H9 (cell line): ENCODE results near the gene YAP1. TPM values are rescaled to one million over a fixed set of nuclear protein-coding genes. Genes with fewer than 3 reads are reported as not detected.

Source experiments
- DNase-seq: peaks from one replicate; pipeline ENCODE4 v3.0.0-alpha.2; 2017
- H2AFZ ChIP-seq: one replicate; pipeline ENCODE4 v1.6.1; 2013; ENCODE audit warnings: mild to moderate bottlenecking, low read length, control low read depth, moderate library complexity
- H2AK5ac ChIP-seq: 2 replicates; pipeline ENCODE4 v1.6.1; 2013; ENCODE audit warnings: low read length, control low read depth, mixed read lengths; ENCODE audit not compliant: insufficient read length
- H2BK120ac ChIP-seq: one replicate; pipeline ENCODE4 v1.6.1; 2013; ENCODE audit warnings: low read depth, mild to moderate bottlenecking, low read length, control low read depth, inconsistent platforms; ENCODE audit not compliant: poor library complexity, severe bottlenecking
- H2BK12ac ChIP-seq: 2 replicates; pipeline ENCODE4 v1.6.1; 2013; ENCODE audit warnings: low read length, control low read depth, mixed read lengths, low read depth; ENCODE audit not compliant: insufficient read length
- H2BK15ac ChIP-seq: 2 replicates; pipeline ENCODE4 v1.6.1; 2013; ENCODE audit warnings: low read depth, low read length, control low read depth
- H2BK20ac ChIP-seq: one replicate; pipeline ENCODE4 v1.6.1; 2013; ENCODE audit warnings: low read depth, mild to moderate bottlenecking, low read length, control low read depth, inconsistent platforms; ENCODE audit not compliant: poor library complexity, severe bottlenecking
- H2BK5ac ChIP-seq: 2 replicates; pipeline ENCODE4 v1.6.1; 2013; ENCODE audit warnings: low read length, control low read depth, mixed read lengths; ENCODE audit not compliant: insufficient read length
- H3K14ac ChIP-seq: 2 replicates; pipeline ENCODE4 v1.6.1; 2013; ENCODE audit warnings: low read length, control low read depth; ENCODE audit not compliant: insufficient read depth
- H3K18ac ChIP-seq: 2 replicates; pipeline ENCODE4 v1.6.1; 2013; ENCODE audit warnings: low read depth, mild to moderate bottlenecking, mixed read lengths, low read length, control low read depth; ENCODE audit not compliant: insufficient read length
- H3K23ac ChIP-seq: 2 replicates; pipeline ENCODE4 v1.6.1; 2013; ENCODE audit warnings: low read length, control low read depth, mixed read lengths, low read depth; ENCODE audit not compliant: insufficient read length
- H3K23me2 ChIP-seq: 2 replicates; pipeline ENCODE4 v1.6.1; 2013; ENCODE audit warnings: low read depth, mild to moderate bottlenecking, mixed read lengths, low read length, control low read depth; ENCODE audit not compliant: insufficient read length, poor library complexity, severe bottlenecking
- H3K27ac ChIP-seq: 2 replicates; pipeline ENCODE4 v1.5.1; 2013; ENCODE audit warnings: low read length, control low read depth, mixed read lengths, low read depth; ENCODE audit not compliant: insufficient read length
- H3K27me3 ChIP-seq: 2 replicates; pipeline ENCODE4 v1.6.1; 2013; ENCODE audit warnings: low read length, control low read depth, inconsistent platforms; ENCODE audit not compliant: insufficient read depth
- H3K4ac ChIP-seq: 2 replicates; pipeline ENCODE4 v1.6.1; 2013; ENCODE audit warnings: low read depth, mild to moderate bottlenecking, control low read depth, inconsistent platforms, low read length, moderate library complexity
- H3K4me1 ChIP-seq: 2 replicates; pipeline ENCODE4 v1.6.1; 2013; ENCODE audit warnings: low read length, control low read depth, inconsistent platforms; ENCODE audit not compliant: insufficient read depth
- H3K4me2 ChIP-seq: 2 replicates; pipeline ENCODE4 v1.6.1; 2013; ENCODE audit warnings: low read length, control low read depth, mixed read lengths; ENCODE audit not compliant: insufficient read length, insufficient read depth
- H3K56ac ChIP-seq: 2 replicates; pipeline ENCODE4 v1.6.1; 2013; ENCODE audit warnings: low read depth, mild to moderate bottlenecking, mixed read lengths, low read length, control low read depth; ENCODE audit not compliant: insufficient read length
- H3K79me1 ChIP-seq: 2 replicates; pipeline ENCODE4 v1.6.1; 2013; ENCODE audit warnings: low read depth, mild to moderate bottlenecking, moderate library complexity, low read length, control low read depth, inconsistent platforms; ENCODE audit not compliant: insufficient read depth, poor library complexity, severe bottlenecking
- H3K79me2 ChIP-seq: 2 replicates; pipeline ENCODE4 v1.6.1; 2013; ENCODE audit warnings: low read length, control low read depth, inconsistent platforms; ENCODE audit not compliant: insufficient read depth
- H3K9ac ChIP-seq: 2 replicates; pipeline ENCODE4 v1.6.1; 2013; ENCODE audit warnings: low read length, control low read depth, mixed read lengths; ENCODE audit not compliant: insufficient read length; ENCODE audit errors: extremely low read depth
- H3K9me3 ChIP-seq: one replicate; pipeline ENCODE4 v1.6.1; 2013; ENCODE audit warnings: low read depth, low read length, inconsistent platforms; ENCODE audit not compliant: control insufficient read depth
- H3T11ph ChIP-seq: one replicate; pipeline ENCODE4 v1.6.1; 2013; ENCODE audit warnings: mild to moderate bottlenecking, low read length, control low read depth, inconsistent platforms
- H4K20me1 ChIP-seq: one replicate; pipeline ENCODE4 v1.6.1; 2013; ENCODE audit not compliant: control insufficient read depth, insufficient read length, insufficient read depth
- H4K5ac ChIP-seq: 2 replicates; pipeline ENCODE4 v1.6.1; 2013; ENCODE audit warnings: low read depth, mild to moderate bottlenecking, mixed read lengths, low read length, control low read depth; ENCODE audit not compliant: insufficient read length
- H4K8ac ChIP-seq: replicated peaks from 2 replicates; pipeline ENCODE4 v1.6.1; 2013; ENCODE audit warnings: low read length, control low read depth, mixed read lengths, low read depth; ENCODE audit not compliant: insufficient read length
- H4K91ac ChIP-seq: 2 replicates; pipeline ENCODE4 v1.6.1; 2013; ENCODE audit warnings: low read depth, mild to moderate bottlenecking, moderate library complexity, mixed read lengths, low read length, control low read depth; ENCODE audit not compliant: insufficient read length
- H3K27ac Mint-ChIP-seq, 3 experiments: 2 replicates in 2 of 3; 3 replicates in 1 of 3; pipeline ENCODE4 v1.8.0; 2020 to 2021; ENCODE audit warnings: mixed read lengths in 3 of 3, mild to moderate bottlenecking in 1 of 3, moderate library complexity in 1 of 3
- H3K27me3 Mint-ChIP-seq: 2 replicates; pipeline ENCODE4 v1.8.0; 2021; ENCODE audit warnings: low read depth, mild to moderate bottlenecking, moderate library complexity, mixed read lengths
- H3K36me3 Mint-ChIP-seq, 3 experiments: 2 replicates in 2 of 3; 3 replicates in 1 of 3; pipeline ENCODE4 v1.8.0; 2020 to 2021; ENCODE audit warnings: low read depth in 3 of 3, mixed read lengths in 3 of 3; ENCODE audit not compliant: insufficient read depth in 1 of 3
- H3K4me1 Mint-ChIP-seq, 2 experiments: 2 replicates each; pipeline ENCODE4 v1.8.0; 2020; ENCODE audit warnings: mixed read lengths in 2 of 2
- H3K4me3 Mint-ChIP-seq, 2 experiments: 2 replicates in 1 of 2; 3 replicates in 1 of 2; pipeline ENCODE4 v1.8.0; 2020 to 2021; ENCODE audit warnings: mild to moderate bottlenecking in 2 of 2, mixed read lengths in 2 of 2, moderate library complexity in 1 of 2
- H3K9me3 Mint-ChIP-seq, 2 experiments: 2 replicates in 1 of 2; 3 replicates in 1 of 2; pipeline ENCODE4 v1.8.0; 2020; ENCODE audit warnings: mild to moderate bottlenecking in 2 of 2, mixed read lengths in 2 of 2, moderate library complexity in 1 of 2
- WGBS: extraction: QIAGEN DNeasy Blood & Tissue Kit; methylation state at CpG from one replicate; pipeline ENCODE4 v1.1.7; 2013; ENCODE audit warnings: missing lambda C conversion rate, low lambda C conversion rate, mixed read lengths; ENCODE audit not compliant: insufficient read length; ENCODE audit errors: extremely low coverage; 5-methylcytosine and 5-hydroxymethylcytosine counted together
- total RNA-seq: library from RNA; stranded (reverse); gene quantifications from 2 replicates; pipeline ENCODE4 v1.2.1, GENCODE V29; 2021
- TF ChIP-seq, protein P1 (sequence below): fragments of 200-600 bp; sonication (generic); conservative IDR thresholded peaks from 3 replicates; pipeline ENCODE4 v1.8.0; 2021; ENCODE audit warnings: antibody characterized with exemption, mild to moderate bottlenecking

Gene YAP1
- total RNA-seq, 1 experiment from 2014 or later: 124 TPM

DNA sequence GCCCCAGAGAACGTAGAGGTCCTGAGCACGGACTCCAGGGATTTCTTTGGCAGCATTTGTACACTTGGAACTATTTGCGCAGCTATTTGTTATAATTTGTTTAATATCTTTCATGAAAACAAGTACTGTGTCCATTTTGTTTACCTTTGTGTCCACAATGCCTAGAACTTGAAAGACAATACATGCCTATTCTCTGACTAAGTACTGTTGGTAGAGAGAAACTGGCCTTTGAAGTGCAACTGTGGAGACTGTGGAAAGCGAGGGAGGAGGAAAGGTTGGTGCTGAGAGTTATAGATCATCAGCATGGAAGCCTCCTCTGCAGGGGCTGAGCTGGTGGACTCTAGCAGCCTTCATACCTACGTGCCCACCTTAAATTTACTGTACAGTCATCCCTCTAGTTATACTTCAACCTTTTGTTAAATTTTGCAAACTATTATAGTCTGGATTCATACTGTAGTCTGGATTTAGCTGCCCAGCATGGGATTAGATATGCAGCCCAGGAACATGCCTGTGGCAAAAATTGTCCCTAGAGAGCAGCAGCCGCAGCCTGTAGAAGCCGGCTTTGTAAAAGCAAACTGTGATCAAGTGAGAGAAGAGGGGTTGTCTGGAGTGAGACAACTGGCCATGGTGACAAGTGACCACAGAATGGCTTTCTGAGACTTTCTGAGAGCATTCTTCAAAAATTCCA, 24.2 kb upstream of the YAP1 start:
- Mint-ChIP-seq H3K27ac (no peak overlapping the region), H3K4me1 (peaks cover 2 to 3% of the 10 kb centered on the region in 2 experiments; a peak in 3 of 4 replicates), H3K4me3 (no peak overlapping the region), H3K9me3 (no peaks in the 10 kb centered on the region), H3K36me3 (no peaks in the 10 kb centered on the region), H3K27me3 (no peaks in the 10 kb centered on the region)
- H3K79me2 ChIP-seq: no peaks in the 10 kb centered on the region
- H4K8ac ChIP-seq: no peak overlapping the region
- no peaks in the 10 kb centered on the region for H3K27me3 ChIP-seq
- no peaks in the 10 kb centered on the region for H3K4me1 ChIP-seq
- no peak overlapping the region for H3K4ac ChIP-seq
- no peaks in the 10 kb centered on the region for H3K79me1 ChIP-seq
- TF ChIP-seq, protein P1, sequence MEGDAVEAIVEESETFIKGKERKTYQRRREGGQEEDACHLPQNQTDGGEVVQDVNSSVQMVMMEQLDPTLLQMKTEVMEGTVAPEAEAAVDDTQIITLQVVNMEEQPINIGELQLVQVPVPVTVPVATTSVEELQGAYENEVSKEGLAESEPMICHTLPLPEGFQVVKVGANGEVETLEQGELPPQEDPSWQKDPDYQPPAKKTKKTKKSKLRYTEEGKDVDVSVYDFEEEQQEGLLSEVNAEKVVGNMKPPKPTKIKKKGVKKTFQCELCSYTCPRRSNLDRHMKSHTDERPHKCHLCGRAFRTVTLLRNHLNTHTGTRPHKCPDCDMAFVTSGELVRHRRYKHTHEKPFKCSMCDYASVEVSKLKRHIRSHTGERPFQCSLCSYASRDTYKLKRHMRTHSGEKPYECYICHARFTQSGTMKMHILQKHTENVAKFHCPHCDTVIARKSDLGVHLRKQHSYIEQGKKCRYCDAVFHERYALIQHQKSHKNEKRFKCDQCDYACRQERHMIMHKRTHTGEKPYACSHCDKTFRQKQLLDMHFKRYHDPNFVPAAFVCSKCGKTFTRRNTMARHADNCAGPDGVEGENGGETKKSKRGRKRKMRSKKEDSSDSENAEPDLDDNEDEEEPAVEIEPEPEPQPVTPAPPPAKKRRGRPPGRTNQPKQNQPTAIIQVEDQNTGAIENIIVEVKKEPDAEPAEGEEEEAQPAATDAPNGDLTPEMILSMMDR: no peak
- no peak overlapping the region for H3K56ac ChIP-seq
- H3K14ac ChIP-seq: no peak overlapping the region
- no peak overlapping the region for H3K27ac ChIP-seq
- no peak overlapping the region for H3T11ph ChIP-seq
- H4K20me1 ChIP-seq: no peaks in the 10 kb centered on the region
- no peak overlapping the region for H2BK12ac ChIP-seq
- no peaks in the 10 kb centered on the region for H3K23me2 ChIP-seq
- H3K9me3 ChIP-seq: no peaks in the 10 kb centered on the region
- no peak overlapping the region for H2AFZ ChIP-seq
- H3K9ac ChIP-seq: no peak overlapping the region
- no peak overlapping the region for H2BK120ac ChIP-seq
- no peak overlapping the region for H3K4me2 ChIP-seq
- H2BK5ac ChIP-seq: no peak overlapping the region
- H3K18ac ChIP-seq: no peak overlapping the region
- H2BK15ac ChIP-seq: no peak overlapping the region
- H4K91ac ChIP-seq: no peak overlapping the region
- no peak overlapping the region for H2AK5ac ChIP-seq
- no CpG with 5 or more reads among the region's 7 CpGs for WGBS
- no peak overlapping the region for H2BK20ac ChIP-seq
- DNase-seq: no peak
- H4K5ac ChIP-seq: no peak overlapping the region
- H3K23ac ChIP-seq: no peak overlapping the region
